Caco-2 (cell line): ENCODE data around the gene TMEM41A. TPM values are rescaled to one million over a fixed set of nuclear protein-coding genes. Genes with fewer than 3 reads are reported as not detected.

Source experiments
- BruUV-seq: library from RNA; stranded (reverse); fragments of 400-500 nt; replicated peaks from 2 replicates; lab custom pipeline; 2021; lab: Mats Ljungman, UMichigan
- CTCF ChIA-PET: fragments of 300-600 bp; sonication (Branson Sonifier 250); formaldehyde crosslinking; loops from one replicate; lab custom pipeline; 2022; ENCODE audit warnings: antibody characterized with exemption; lab: Charles Lee
- POLR2A ChIA-PET: fragments of 300-600 bp; sonication (Branson Sonifier 250); formaldehyde crosslinking; loops from one replicate; lab custom pipeline; 2022; ENCODE audit warnings: antibody characterized with exemption; lab: Charles Lee
- DNase-seq, 2 experiments: peaks; one replicate each; pipeline versions ENCODE4 v3.0.0 to v3.0.0-alpha.2; 2020 to 2022
- H3K27me3 ChIP-seq: replicated peaks from 2 replicates; pipeline ENCODE4 v1.6.0; 2011; ENCODE audit warnings: low read length; ENCODE audit not compliant: control insufficient read depth, insufficient read depth
- H3K36me3 ChIP-seq: 2 replicates; pipeline ENCODE4 v1.5.1; 2011; ENCODE audit warnings: low read length; ENCODE audit not compliant: control insufficient read depth, insufficient read depth
- H3K4me1 ChIP-seq: fragments of 250-450 bp; sonication (Bioruptor Pico); 2 replicates; pipeline ENCODE4 v1.5.1; 2020; ENCODE audit warnings: mild to moderate bottlenecking
- H3K4me3 ChIP-seq: 2 replicates; pipeline ENCODE4 v1.5.1; 2011; ENCODE audit warnings: low read depth, mild to moderate bottlenecking, control low read depth, low read length
- H3K9me3 ChIP-seq: fragments of 250-450 bp; sonication (Bioruptor Pico); 2 replicates; pipeline ENCODE4 v1.5.1; 2020; ENCODE audit warnings: mild to moderate bottlenecking, moderate library complexity
- H3K27ac Mint-ChIP-seq: one replicate; pipeline ENCODE4 v1.8.0; 2022; ENCODE audit warnings: mixed read lengths; ENCODE audit not compliant: unreplicated experiment
- H3K27me3 Mint-ChIP-seq: one replicate; pipeline ENCODE4 v1.8.0; 2022; ENCODE audit warnings: mixed read lengths; ENCODE audit not compliant: insufficient read depth, unreplicated experiment
- H3K36me3 Mint-ChIP-seq: one replicate; pipeline ENCODE4 v1.8.0; 2022; ENCODE audit warnings: mild to moderate bottlenecking, mixed read lengths; ENCODE audit not compliant: insufficient read depth, unreplicated experiment
- H3K4me1 Mint-ChIP-seq: one replicate; pipeline ENCODE4 v1.8.0; 2022; ENCODE audit warnings: low read depth, mixed read lengths; ENCODE audit not compliant: unreplicated experiment
- H3K4me3 Mint-ChIP-seq: one replicate; pipeline ENCODE4 v1.8.0; 2022; ENCODE audit warnings: mild to moderate bottlenecking, moderate library complexity, mixed read lengths; ENCODE audit not compliant: unreplicated experiment
- H3K9me3 Mint-ChIP-seq: one replicate; pipeline ENCODE4 v1.8.0; 2022; ENCODE audit warnings: mixed read lengths; ENCODE audit not compliant: unreplicated experiment
- CTCF ChIP-seq, 2 experiments: fragments of 200-600 bp in 1 of 2; IDR thresholded peaks; 1 replicate in 1 of 2; 2 replicates in 1 of 2; pipeline versions ENCODE4 v1.5.1 to v1.8.0; 2011 to 2022; ENCODE audit warnings: antibody characterized with exemption in 1 of 2, control low read depth in 1 of 2, inconsistent platforms in 1 of 2, low read depth in 1 of 2, low read length in 1 of 2, mild to moderate bottlenecking in 1 of 2, moderate library complexity in 1 of 2; ENCODE audit not compliant: insufficient read depth in 1 of 2, severe bottlenecking in 1 of 2, unreplicated experiment in 1 of 2
- intact Hi-C: fragments of 100-400 bp; cut with micrococcal nuclease; formaldehyde crosslinking; loops from one replicate; pipeline ENCODE4 v1.10.0; 2022; ENCODE audit not compliant: unreplicated experiment
- total RNA-seq: library from RNA; stranded (reverse); gene quantifications from 2 replicates; pipeline ENCODE4 v1.2.3, GENCODE V29; 2022

Gene TMEM41A
- total RNA-seq, 1 experiment from 2014 or later = 39.4 TPM

DNA sequence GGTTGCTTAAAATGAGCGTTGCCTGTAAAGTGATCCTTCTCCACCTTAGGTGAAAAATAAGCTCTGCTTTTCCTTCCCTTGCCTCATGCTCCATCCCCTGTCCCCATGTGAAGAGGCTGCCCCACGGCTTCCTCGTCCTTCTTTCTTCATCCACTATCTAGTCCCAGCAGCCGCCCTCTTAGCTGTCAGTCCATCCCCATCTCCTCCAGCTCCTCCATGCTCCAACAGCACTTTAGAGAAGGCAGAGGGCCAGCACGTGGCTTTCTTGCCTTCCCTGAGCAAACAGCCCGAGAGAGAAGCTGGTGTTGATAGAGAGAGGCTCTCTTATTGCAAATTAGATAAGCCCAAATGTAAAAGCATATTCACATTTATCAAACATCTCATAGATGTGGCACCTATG is 9.0 kb upstream of the TMEM41A start:
- Histone ChIP-seq H3K4me1 (peaks cover 7% of the 10 kb centered on the region), H3K9me3 (no peaks in the 10 kb centered on the region), H3K27me3 (no peaks in the 10 kb centered on the region), H3K36me3 (no peaks in the 10 kb centered on the region), H3K4me3 (no peak overlapping the region)
- ChIA-PET CTCF (no interaction called here), POLR2A (interaction anchor here (0.6 kb wide), 1 partner anchor 21 kb away, joined by 3 read pairs; no protein-coding TSS in a partner anchor)
- no peaks in the 10 kb centered on the region for H3K9me3 Mint-ChIP-seq
- no peak for DNase-seq
- no peaks in the 10 kb centered on the region for H3K27me3 Mint-ChIP-seq
- H3K27ac Mint-ChIP-seq = no peak overlapping the region
- H3K36me3 Mint-ChIP-seq = no peaks in the 10 kb centered on the region
- intact Hi-C loops = no loop called here
- H3K4me3 Mint-ChIP-seq = no peak overlapping the region
- no TSS peak for BruUV-seq
- no peaks in the 10 kb centered on the region for H3K4me1 Mint-ChIP-seq
- no peak for TF ChIP-seq CTCF (IDR thresholded peaks at IDR 0.05; ENCODE audit: insufficient read depth in 1 of 2, low read depth in 1 of 2, low read length in 1 of 2, severe bottlenecking in 1 of 2, unreplicated experiment in 1 of 2)

DNA sequence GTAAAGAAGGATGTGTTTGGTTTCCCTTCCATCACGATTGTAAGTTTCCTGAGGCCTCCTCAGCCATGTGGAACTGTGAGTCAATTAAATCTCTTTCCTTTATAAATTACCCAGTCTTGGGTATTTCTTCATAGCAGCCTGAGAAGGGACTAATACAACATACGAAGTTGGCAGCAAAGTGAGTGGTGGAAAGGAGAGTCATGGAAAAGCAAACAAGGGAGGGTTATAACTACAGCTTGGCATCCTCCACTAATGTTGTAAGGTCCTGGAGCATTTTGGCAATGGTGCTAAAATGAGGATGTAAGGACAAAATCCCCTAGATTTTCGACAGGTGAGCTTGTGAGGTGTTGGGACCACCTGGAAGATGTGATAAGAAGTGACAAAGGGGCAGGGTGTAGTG is 5.8 kb upstream of the TMEM41A start:
- TF ChIP-seq CTCF (IDR thresholded peaks at IDR 0.05; ENCODE audit: insufficient read depth in 1 of 2, low read depth in 1 of 2, low read length in 1 of 2, severe bottlenecking in 1 of 2, unreplicated experiment in 1 of 2) = no peak
- no peaks in the 10 kb centered on the region for H3K27me3 Mint-ChIP-seq
- ChIA-PET CTCF (interaction anchor here (0.6 kb wide), 1 partner anchor 54 kb away, joined by 3 read pairs; no protein-coding TSS in a partner anchor), POLR2A (no interaction called here)
- H3K4me3 Mint-ChIP-seq = no peak overlapping the region
- DNase-seq = no peak
- H3K9me3 Mint-ChIP-seq = no peaks in the 10 kb centered on the region
- H3K36me3 ChIP-seq = no peaks in the 10 kb centered on the region
- no peak overlapping the region for H3K4me3 ChIP-seq
- peaks cover 7% of the 10 kb centered on the region for H3K4me1 ChIP-seq
- no peaks in the 10 kb centered on the region for H3K9me3 ChIP-seq
- no peaks in the 10 kb centered on the region for H3K27me3 ChIP-seq
- no peak overlapping the region for H3K27ac Mint-ChIP-seq
- no peaks in the 10 kb centered on the region for H3K36me3 Mint-ChIP-seq
- intact Hi-C loops = no loop called here
- no TSS peak for BruUV-seq
- H3K4me1 Mint-ChIP-seq = no peaks in the 10 kb centered on the region

GRCh38 chr3:185503521-185503920 is 4.7 kb upstream of the TMEM41A start:
- intact Hi-C loops = no loop called here
- H3K4me1 Mint-ChIP-seq = no peaks in the 10 kb centered on the region
- peaks cover 5% of the 10 kb centered on the region for H3K36me3 Mint-ChIP-seq
- Histone ChIP-seq H3K4me1 (peaks cover 7% of the 10 kb centered on the region), H3K4me3 (no peak overlapping the region), H3K27me3 (no peaks in the 10 kb centered on the region), H3K9me3 (no peaks in the 10 kb centered on the region), H3K36me3 (no peaks in the 10 kb centered on the region)
- DNase-seq = no peak
- H3K27me3 Mint-ChIP-seq = no peaks in the 10 kb centered on the region
- no peaks in the 10 kb centered on the region for H3K9me3 Mint-ChIP-seq
- no peak for TF ChIP-seq CTCF (IDR thresholded peaks at IDR 0.05; ENCODE audit: insufficient read depth in 1 of 2, low read depth in 1 of 2, low read length in 1 of 2, severe bottlenecking in 1 of 2, unreplicated experiment in 1 of 2)
- ChIA-PET CTCF (no interaction called here), POLR2A (interaction anchor here (0.6 kb wide), 1 partner anchor 48 kb away, joined by 5 read pairs; no protein-coding TSS in a partner anchor)
- BruUV-seq = no TSS peak
- no peak overlapping the region for H3K27ac Mint-ChIP-seq
- H3K4me3 Mint-ChIP-seq = no peak overlapping the region
